Measurements from ENCODE around the gene KRTAP10-2. TPM values are rescaled to one million over a fixed set of nuclear protein-coding genes. Genes with fewer than 3 reads are reported as not detected.
"Not testable (repeated sequence)": the region's sequence is repeated elsewhere in the genome, so short reads cannot be mapped to it uniquely, and the experiment has no call there.

Gene KRTAP10-2
- total RNA-seq, 2 experiments from 2014 or later: not detected

- ChIA-PET POLR2A (interaction anchor here (0.7 kb wide), 1 partner anchor 9 kb away, joined by 6 read pairs; no protein-coding TSS in a partner anchor), CTCF (ENCODE audit: unreplicated experiment) (no interaction called here)
- Histone ChIP-seq H3K79me2 (ENCODE audit: insufficient read depth, low read depth, low read length) (no peaks in the 10 kb centered on the region), H3K4me3 (ENCODE audit: low read depth, low read length, poor library complexity, severe bottlenecking) (no peak overlapping the region), H4K20me1 (ENCODE audit: insufficient read depth, low read length) (no peaks in the 10 kb centered on the region), H2AFZ (ENCODE audit: low read length) (no peak overlapping the region), H3K9me3 (ENCODE audit: low read length) (no peaks in the 10 kb centered on the region), H3K27ac (ENCODE audit: low read depth, low read length, poor library complexity, severe bottlenecking) (no peak overlapping the region), H3K9me2 (ENCODE audit: insufficient read depth, low read length) (no peaks in the 10 kb centered on the region), H3K4me1 (ENCODE audit: insufficient read depth, low read length, poor library complexity, severe bottlenecking) (no peaks in the 10 kb centered on the region), H3K36me3 (ENCODE audit: insufficient read depth, low read length) (no peaks in the 10 kb centered on the region), H3K4me2 (ENCODE audit: low read length) (no peak overlapping the region)
- no peak for DNase-seq (ENCODE audit: low spot score)
- intact Hi-C loops (cut with micrococcal nuclease; ENCODE audit: unreplicated experiment): no loop called here
- BruUV-seq (replicated peaks): no TSS peak
- TF ChIP-seq, protein P1, sequence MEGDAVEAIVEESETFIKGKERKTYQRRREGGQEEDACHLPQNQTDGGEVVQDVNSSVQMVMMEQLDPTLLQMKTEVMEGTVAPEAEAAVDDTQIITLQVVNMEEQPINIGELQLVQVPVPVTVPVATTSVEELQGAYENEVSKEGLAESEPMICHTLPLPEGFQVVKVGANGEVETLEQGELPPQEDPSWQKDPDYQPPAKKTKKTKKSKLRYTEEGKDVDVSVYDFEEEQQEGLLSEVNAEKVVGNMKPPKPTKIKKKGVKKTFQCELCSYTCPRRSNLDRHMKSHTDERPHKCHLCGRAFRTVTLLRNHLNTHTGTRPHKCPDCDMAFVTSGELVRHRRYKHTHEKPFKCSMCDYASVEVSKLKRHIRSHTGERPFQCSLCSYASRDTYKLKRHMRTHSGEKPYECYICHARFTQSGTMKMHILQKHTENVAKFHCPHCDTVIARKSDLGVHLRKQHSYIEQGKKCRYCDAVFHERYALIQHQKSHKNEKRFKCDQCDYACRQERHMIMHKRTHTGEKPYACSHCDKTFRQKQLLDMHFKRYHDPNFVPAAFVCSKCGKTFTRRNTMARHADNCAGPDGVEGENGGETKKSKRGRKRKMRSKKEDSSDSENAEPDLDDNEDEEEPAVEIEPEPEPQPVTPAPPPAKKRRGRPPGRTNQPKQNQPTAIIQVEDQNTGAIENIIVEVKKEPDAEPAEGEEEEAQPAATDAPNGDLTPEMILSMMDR (conservative IDR thresholded peaks at IDR 0.05; ENCODE audit: low read length): no peak
- no peak for TF ChIP-seq EZH2phosphoT487 (IDR thresholded peaks at IDR 0.05; ENCODE audit: borderline replicate concordance, low read depth, low read length)
These were observed 47.4 kb downstream of the KRTAP10-2 start for GRCh38 chr21:44503901-44504399.

DNA sequence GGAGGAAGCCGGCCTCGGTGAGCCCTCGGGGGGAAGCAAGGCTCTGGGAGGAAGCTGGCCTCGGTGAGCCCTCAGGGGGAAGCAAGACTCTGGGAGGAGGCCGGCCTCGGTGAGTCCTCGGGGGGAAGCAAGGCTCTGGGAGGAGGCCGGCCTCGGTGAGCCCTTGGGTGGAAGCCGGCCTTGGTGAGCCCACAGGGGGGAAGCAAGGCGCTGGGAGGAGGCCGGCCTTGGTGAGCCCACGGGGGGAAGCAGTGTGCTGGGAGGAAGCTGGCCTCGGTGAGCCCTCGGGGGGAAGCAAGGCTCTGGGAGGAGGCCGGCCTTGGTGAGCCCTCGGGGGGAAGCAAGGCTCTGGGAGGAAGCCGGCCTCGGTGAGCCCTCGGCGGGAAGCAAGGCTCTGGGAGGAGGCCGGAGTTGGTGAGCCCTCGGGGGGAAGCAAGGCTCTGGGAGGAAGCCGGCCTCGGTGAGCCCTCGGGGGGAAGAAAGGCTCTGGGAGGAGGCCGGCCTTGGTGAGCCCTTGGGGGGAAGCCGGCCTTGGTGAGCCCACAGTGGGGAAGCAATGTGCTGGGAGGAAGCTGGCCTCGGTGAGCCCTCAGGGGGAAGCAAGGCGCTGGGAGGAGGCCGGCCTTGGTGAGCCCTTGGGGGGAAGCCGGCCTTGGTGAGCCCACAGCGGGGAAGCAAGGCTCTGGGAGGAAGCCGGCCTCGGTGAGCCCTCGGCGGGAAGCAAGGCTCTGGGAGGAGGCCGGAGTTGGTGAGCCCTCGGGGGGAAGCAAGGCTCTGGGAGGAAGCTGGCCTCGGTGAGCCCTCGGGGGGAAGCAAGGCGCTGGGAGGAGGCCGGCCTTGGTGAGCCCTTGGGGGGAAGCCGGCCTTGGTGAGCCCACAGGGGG lies 48.1 kb downstream of the KRTAP10-2 start:
- H3K4me1 ChIP-seq (ENCODE audit: insufficient read depth, low read length, poor library complexity, severe bottlenecking); H2AFZ ChIP-seq (ENCODE audit: low read length); H3K9me3 ChIP-seq (ENCODE audit: low read length); H3K4me2 ChIP-seq (ENCODE audit: low read length); DNase-seq (ENCODE audit: low spot score); intact Hi-C loops (cut with micrococcal nuclease; ENCODE audit: unreplicated experiment); H3K27ac ChIP-seq (ENCODE audit: low read depth, low read length, poor library complexity, severe bottlenecking); H3K79me2 ChIP-seq (ENCODE audit: insufficient read depth, low read depth, low read length); H3K9me2 ChIP-seq (ENCODE audit: insufficient read depth, low read length); BruUV-seq (replicated peaks); CTCF ChIA-PET (ENCODE audit: unreplicated experiment); H3K36me3 ChIP-seq (ENCODE audit: insufficient read depth, low read length); H3K4me3 ChIP-seq (ENCODE audit: low read depth, low read length, poor library complexity, severe bottlenecking); H4K20me1 ChIP-seq (ENCODE audit: insufficient read depth, low read length): not testable (repeated sequence)
- POLR2A ChIA-PET: interaction anchor here (0.7 kb wide), 2 partner anchors 8 to 662 kb away, joined by 3 to 6 read pairs; no protein-coding TSS in a partner anchor

GRCh38 chr21:44502171-44502958 lies 48.9 kb downstream of the KRTAP10-2 start:
- Histone ChIP-seq H3K79me2 (ENCODE audit: insufficient read depth, low read depth, low read length) (no peaks in the 10 kb centered on the region), H3K4me1 (ENCODE audit: insufficient read depth, low read length, poor library complexity, severe bottlenecking) (no peaks in the 10 kb centered on the region), H3K36me3 (ENCODE audit: insufficient read depth, low read length) (no peaks in the 10 kb centered on the region), H3K4me2 (ENCODE audit: low read length) (no peak overlapping the region), H3K9me2 (ENCODE audit: insufficient read depth, low read length) (no peaks in the 10 kb centered on the region), H3K9me3 (ENCODE audit: low read length) (no peaks in the 10 kb centered on the region), H2AFZ (ENCODE audit: low read length) (no peak overlapping the region), H3K27ac (ENCODE audit: low read depth, low read length, poor library complexity, severe bottlenecking) (no peak overlapping the region), H4K20me1 (ENCODE audit: insufficient read depth, low read length) (no peaks in the 10 kb centered on the region), H3K4me3 (ENCODE audit: low read depth, low read length, poor library complexity, severe bottlenecking) (no peak overlapping the region)
- intact Hi-C loops (cut with micrococcal nuclease; ENCODE audit: unreplicated experiment): no loop called here
- CTCF ChIA-PET (ENCODE audit: unreplicated experiment): no interaction called here
- no peak for DNase-seq (ENCODE audit: low spot score)
- POLR2A ChIA-PET: no interaction called here
- no peak for TF ChIP-seq EZH2phosphoT487 (IDR thresholded peaks at IDR 0.05; ENCODE audit: borderline replicate concordance, low read depth, low read length)
- TF ChIP-seq, protein P1 (conservative IDR thresholded peaks at IDR 0.05; ENCODE audit: low read length): no peak
- BruUV-seq (replicated peaks): no TSS peak
